Right lung (tissue), 5 donors: ENCODE data around the gene ATP2B3. TPM values are rescaled to one million over a fixed set of nuclear protein-coding genes. Genes with fewer than 3 reads are reported as not detected.
A peak's percentile ranks its signal among the peaks of the same experiment; 100 is the strongest.
"Not testable (repeated sequence)": the region's sequence is repeated elsewhere in the genome, so short reads cannot be mapped to it uniquely, and the experiment has no call there.

Experiments
- DNase-seq, 2 donors: peaks; one replicate each; pipeline ENCODE4 v3.0.0-alpha.2; 2013
- polyA plus RNA-seq, 5 donors: library from polyadenylated mRNA; unstranded; fragments of 120-200 nt; gene quantifications; one replicate each; pipeline versions ENCODE4 v1.2.1 to v1.2.3, GENCODE V29; 2013; ENCODE audit warnings: inconsistent platforms in 1 of 5, low replicate concordance in 1 of 5; ENCODE audit not compliant: insufficient read length in 5 of 5, insufficient read depth in 1 of 5

ATP2B3 gene
- polyA plus RNA-seq, 5 donors = 0.17 to 0.43 (median 0.29) TPM

- no peak for DNase-seq
Measured at GRCh38 chrX:153593811-153594500, 76.5 kb downstream of the ATP2B3 start.

GRCh38 chrX:153595387-153595786 is 77.9 kb downstream of the ATP2B3 start:
- DNase-seq = no peak

- no peak for DNase-seq
Measured at GRCh38 chrX:153595859-153596857, 78.7 kb downstream of the ATP2B3 start.

- no peak for DNase-seq
Measured at GRCh38 chrX:153596981-153597750, 79.7 kb downstream of the ATP2B3 start.

GRCh38 chrX:153598541-153599191 is 81.2 kb downstream of the ATP2B3 start, which contains the start of gene CCNQ:
CCNQ (minus strand) TSS chrX:153599139; CDS start chrX:153599073, 66 bp downstream.
- no peak for DNase-seq

- DNase-seq = peak; percentile 89 to 90
Measured at GRCh38 chrX:153599192-153600031, 82.0 kb downstream of the ATP2B3 start.

- DNase-seq = no peak
Measured at GRCh38 chrX:153600032-153600373, 82.6 kb downstream of the ATP2B3 start.

GRCh38 chrX:153600921-153601320 is 83.5 kb downstream of the ATP2B3 start:
- no peak for DNase-seq

GRCh38 chrX:153601511-153602110 is 84.2 kb downstream of the ATP2B3 start:
- no peak for DNase-seq

GRCh38 chrX:153602601-153603000 is 85.2 kb downstream of the ATP2B3 start:
- no peak for DNase-seq

- no peak for DNase-seq
Measured at GRCh38 chrX:153603131-153603656, 85.8 kb downstream of the ATP2B3 start.

GRCh38 chrX:153604666-153605380 is 87.4 kb downstream of the ATP2B3 start:
- not testable (repeated sequence) for DNase-seq

- no peak for DNase-seq
Measured at GRCh38 chrX:153606503-153606902, 89.1 kb downstream of the ATP2B3 start.

GRCh38 chrX:153608376-153608775 is 90.9 kb downstream of the ATP2B3 start:
- no peak for DNase-seq

GRCh38 chrX:153608806-153609205 is 91.4 kb downstream of the ATP2B3 start:
- DNase-seq = no peak

- peak; percentile 65 to 71 for DNase-seq
Measured at GRCh38 chrX:153609917-153610835, 92.7 kb downstream of the ATP2B3 start.

- no peak for DNase-seq
Measured at GRCh38 chrX:153610836-153611213, 93.4 kb downstream of the ATP2B3 start.
